ENCODE measurements around the gene EIF4E1B.
A peak's percentile ranks its signal among the peaks of the same experiment; 100 is the strongest.

The EIF4E1B gene

DNA sequence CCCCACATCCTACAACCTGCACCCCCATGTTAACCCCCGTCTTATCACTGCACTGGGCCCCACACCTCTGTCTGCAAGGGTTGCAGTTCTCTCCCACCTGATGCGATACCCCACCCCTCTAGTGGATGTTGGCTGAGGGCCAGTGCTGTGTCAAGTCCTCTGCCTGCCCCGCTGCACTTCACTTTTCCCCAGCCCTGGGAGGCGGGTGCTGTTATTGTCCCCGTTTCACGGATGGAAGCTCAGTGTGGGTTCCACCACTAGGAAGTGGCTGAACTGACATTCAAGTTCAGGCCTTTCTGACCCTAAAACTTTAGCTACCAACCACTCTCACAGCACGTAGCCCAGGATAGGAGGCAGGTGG is 3.6 kb upstream of the EIF4E1B start:
- no peak for DNase-seq (ENCODE audit: low spot score)

DNA sequence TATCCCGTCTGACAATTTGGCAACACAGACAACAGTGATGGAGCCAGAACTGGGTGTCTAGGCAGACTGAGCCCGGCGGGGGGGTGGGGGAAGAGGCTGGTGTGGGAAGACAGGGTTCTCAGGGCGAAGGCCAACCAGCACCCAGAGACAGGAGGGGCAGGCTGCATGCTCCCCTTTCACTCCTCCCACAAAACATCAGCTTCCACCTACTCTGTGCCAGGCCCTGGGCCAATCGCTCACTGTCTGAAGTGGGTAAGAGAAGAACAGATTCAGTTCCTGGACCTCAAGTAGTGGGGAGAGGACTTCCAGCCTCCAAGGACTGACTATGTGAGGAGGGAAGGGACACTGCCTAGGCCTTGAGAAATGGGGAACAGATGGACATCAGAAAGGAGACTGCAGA is 2.9 kb upstream of the EIF4E1B start:
- DNase-seq (ENCODE audit: low spot score), result no peak

DNA sequence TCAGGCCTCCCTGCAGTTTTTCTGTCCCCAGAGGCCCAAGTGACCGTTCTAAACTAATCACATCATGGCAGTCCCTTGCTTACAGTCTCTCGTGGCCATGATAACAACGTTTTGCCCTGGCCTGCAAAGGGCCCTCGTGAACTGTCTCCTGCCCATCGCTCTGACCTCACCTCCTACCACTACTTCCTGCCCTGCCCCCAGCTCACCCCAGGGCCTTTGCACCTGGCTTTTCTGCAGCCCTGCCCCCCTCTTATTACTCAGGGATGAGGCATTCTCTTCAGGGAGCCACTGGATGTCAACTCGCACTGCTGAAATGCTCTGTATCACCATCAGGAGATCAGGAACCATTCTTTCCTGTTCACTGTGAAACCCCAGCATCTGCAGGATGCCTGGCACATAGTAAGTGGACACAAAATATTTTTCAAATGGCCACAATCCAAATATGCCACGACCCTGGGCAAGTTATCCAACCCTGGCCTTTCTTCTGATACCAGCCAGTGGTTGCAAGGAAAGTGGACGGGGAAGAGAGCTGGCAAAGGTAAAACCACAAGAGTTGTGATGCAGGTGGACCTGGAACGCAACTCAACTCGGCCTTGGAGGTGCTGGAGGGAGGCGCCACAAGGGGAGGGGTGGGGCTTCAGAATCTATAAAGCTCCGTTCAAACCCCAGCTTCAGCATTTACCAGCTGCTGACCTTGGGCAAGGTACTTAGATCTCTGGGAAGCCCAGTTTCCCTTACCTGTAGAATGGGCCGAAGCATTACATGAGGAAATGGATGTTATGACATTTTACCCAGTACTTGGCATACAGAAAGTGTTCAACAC is 1.9 kb upstream of the EIF4E1B start:
- DNase-seq (ENCODE audit: low spot score), result no peak

DNA sequence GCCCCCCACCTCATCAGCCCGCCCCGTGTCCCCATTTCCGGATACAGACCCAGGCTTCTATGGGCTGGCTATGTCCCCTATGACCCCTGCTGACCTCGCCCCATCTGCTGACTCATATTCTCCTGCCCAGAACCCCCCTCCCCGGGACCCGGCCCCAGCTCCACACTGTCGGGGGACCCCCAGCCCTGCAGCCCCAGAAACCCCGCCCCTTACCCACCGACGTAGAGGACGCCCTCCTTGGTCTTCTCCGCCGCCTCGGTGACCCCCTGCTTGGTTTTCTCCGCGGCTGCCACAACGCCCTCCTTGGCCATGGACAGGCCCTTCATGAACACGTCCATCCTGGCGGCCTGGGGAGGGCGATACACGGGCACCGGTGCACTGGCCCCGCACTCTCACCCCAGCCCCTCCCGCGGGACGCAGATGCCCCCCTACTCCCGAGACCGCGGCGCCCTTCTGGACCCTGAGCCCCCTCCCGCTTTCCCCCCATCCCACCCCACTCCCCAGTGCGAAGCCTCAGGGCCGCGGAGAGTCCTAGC is 1.1 kb upstream of the EIF4E1B start:
- no peak for DNase-seq (ENCODE audit: low spot score)

DNA sequence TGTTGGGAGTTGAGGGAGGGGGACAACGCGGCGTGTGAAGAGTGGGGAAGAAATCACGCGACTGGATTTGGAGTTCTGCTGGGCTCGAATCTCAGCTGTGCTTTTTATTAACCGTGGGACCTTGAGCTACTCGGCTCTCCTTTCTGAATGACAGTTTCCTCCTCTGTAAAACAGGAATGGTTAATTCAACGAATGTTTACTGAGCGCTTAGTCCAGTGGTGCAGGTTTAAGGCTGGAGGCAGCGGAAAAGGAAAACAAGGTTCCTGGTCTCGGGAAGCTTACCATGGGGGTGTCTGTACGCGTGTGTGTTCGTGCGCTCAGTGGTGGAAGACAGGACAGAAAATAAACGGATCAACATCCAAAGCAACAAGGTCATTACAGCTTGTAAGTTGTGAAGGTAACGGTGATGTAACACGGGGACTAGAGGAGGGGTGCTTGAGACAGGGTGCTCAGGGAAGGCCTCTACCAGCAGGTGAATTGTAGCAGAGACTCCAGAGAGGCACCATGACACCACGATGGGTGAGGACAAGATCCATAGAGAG is 277 bp downstream of the EIF4E1B start:
- DNase-seq (ENCODE audit: low spot score), result no peak

DNA sequence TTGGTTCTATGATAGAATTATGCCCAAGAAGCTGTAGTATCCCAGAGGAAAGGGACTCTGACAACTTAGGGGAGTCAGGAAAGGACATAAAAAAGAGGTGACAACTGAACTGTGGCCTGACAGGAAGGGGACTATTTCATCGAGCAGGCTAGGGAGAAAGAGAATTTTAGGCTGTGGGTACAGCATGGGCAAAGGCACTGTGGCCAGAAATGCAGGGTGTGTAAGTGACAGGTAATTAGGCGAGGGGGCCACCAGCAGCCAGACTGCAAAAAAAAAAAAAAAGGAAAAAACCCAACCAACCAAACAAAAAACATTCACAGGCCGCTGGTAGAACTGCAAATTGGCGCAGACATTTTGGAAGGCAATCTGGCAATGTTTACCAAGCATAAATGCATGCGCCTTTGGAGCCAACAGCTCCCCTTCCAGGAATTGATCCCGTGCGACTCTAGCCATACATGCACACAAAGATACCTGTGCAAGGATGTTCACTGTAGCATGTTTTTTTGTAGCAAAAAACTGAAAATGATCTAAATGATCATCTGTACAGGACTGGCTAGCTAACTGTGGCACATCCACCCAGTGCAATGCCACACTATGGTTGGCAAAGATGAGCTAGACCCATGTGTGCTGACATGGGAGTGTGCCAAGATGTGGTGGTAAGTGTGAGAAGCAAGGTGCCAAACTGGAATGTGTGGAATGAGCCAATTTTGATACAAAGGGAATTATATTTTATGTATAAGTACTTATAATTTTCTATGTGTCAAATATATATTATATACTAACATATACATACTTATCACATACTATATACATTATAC is 1.1 kb downstream of the EIF4E1B start:
- no peak for DNase-seq (ENCODE audit: low spot score)

DNA sequence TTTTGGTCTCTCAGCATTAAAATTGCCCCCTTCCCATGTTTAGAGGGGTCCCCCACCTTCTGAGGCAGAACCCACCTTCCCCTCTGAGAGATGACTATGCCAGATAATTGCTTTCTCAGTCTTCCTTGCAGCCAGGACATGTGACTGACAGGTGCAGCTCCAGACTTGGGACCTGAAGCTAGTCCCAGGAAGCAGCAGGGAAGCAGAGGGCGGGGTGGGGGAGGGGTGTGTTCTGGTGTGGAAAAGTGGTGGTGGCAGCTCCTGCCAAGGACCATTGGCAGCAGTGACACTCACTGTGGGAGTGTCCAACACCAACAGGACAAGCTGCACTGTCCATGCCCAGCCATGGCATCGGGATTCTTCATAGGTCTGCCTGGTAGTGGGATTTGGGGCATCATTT is 2.3 kb downstream of the EIF4E1B start:
- no peak for DNase-seq (ENCODE audit: low spot score)

DNA sequence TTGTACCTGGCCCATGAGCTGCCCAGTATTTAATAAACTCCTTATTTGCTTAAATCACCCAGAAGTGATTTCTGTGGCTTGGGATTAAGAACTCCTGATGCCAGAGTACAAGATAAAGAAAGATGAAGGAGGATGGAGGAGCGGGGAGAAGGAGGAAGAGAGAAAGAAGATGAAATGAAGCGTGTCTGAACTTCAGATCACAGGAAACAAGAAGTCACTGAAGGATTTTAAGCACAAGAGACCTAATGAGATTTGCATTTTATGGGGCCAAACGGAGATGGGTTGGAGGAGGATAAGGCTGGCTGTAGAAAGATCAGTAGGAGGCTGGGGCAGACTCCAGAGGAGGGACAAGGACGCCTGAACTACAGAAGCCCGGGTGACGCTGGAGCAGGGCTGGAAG is 3.1 kb downstream of the EIF4E1B start:
- no peak for DNase-seq (ENCODE audit: low spot score)

DNA sequence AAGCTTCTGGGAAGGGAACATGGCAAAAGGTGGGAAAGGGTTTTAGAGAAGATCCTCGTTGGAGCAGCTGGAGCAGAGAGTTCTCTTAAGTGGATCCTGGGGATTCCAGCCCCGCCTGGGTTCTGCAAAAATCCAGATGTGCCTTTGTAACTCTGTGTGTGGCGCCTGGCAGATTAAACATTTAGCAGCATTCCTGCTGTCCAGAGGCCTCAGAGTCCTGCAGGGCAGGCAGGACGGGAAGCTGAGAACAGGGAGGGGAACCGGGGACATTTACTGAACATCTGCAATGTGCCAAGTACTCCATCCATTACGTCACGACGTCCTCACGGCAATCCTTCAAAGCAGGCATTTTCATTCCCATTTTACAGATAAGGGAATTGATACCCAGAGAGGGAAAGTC is 6.0 kb downstream of the EIF4E1B start:
- DNase-seq (ENCODE audit: low spot score), result no peak

DNA sequence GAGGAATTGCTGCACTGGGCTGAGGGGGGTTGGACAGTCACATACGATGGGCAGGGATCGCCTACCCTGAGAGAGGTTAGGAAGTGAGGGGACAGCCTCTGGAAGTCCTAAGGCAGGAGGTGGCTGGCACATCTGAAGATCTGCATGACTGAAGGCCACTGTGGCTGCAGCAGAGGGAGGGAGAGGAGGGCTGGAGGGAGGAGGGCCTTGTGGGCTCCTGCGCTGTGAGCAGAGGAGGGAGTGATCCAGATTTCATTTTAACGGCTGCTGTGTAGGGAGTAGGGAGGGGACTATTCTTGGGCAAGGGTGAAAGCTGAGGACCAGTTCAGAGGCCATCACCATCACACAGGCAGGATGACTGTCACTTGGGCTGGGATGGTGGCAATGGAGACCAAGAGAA is 7.1 kb downstream of the EIF4E1B start:
- no peak for DNase-seq (ENCODE audit: low spot score)

DNA sequence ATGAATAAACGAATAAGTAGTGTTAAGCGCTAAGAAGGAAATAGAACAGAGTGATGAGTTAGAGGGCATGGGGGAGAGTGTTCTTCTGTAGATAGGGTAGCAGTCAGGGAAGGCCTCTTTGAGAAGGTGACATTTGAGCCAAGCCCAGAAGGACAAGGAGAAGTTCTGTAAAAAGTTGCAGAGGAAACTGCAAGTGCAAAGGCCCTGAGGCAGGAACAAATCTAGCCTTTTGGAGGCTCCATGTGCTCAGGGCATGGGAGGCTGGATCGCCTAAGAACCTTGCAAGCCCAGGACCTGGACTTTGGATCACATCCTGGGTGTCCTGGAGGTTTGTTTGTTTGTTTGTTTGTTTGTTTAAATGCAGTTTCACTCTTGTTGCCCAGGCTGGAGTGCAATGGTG is 8.0 kb downstream of the EIF4E1B start:
- DNase-seq (ENCODE audit: low spot score), result no peak

DNA sequence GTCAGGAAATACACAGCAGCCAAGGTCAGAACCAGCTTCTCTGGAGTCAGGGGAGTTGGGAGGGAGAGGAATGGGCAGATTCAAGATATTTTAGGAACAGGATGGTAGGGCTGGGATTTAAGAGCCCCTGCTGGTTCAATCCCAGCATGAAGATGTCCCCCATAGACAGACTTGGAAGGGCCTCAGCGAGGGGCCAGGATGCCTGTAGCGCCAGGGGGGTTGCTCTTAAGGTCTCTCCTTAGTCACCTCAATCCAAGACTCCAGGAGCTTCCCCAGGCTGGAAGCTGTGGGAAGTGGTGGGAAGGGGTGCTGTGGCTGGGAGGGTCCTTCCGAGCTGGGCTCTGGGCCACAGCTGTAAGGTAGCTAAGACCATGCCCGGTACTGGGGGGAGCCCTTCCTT is 8.7 kb downstream of the EIF4E1B start:
- no peak for DNase-seq (ENCODE audit: low spot score)

DNA sequence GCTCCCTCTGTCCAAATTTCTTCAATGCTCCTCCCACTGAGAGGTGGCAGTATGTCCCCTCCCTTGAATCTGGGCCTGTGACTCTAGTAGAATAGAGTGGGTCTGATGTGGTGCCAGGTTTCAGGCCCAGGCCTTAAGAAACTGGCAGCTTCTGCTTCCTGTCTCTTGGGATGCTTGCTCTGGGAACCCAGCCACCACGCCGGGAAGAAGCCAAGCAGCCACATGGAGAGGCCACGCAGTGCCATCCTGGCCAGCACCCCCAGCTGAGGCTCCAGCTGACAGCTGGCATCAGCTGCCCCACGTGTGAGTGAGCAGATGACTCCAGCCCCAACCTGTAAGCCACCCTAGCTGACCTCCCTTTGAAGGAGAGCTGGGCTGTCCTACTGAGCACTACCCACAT is 9.5 kb downstream of the EIF4E1B start:
- no peak for DNase-seq (ENCODE audit: low spot score)

DNA sequence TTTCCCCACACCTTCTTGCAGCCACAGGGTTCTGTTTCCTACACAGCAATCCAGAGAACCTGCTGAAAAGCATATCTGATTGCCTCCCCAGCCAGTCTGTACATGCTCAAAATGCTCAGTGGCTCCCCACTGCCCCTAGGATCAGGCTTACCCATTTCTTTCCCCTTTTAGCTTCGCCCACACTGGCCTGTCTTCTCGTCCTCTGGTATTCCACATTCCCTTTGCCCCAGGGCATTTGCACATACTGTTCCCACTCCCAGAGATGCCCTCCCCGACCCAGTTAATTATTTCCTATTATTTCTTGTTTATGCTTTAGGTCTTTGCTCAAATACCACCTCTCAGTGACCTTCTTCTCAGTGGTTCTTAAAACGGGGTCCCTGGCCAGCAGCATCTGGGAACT is 10.1 kb downstream of the EIF4E1B start:
- DNase-seq (ENCODE audit: low spot score), result no peak

DNA sequence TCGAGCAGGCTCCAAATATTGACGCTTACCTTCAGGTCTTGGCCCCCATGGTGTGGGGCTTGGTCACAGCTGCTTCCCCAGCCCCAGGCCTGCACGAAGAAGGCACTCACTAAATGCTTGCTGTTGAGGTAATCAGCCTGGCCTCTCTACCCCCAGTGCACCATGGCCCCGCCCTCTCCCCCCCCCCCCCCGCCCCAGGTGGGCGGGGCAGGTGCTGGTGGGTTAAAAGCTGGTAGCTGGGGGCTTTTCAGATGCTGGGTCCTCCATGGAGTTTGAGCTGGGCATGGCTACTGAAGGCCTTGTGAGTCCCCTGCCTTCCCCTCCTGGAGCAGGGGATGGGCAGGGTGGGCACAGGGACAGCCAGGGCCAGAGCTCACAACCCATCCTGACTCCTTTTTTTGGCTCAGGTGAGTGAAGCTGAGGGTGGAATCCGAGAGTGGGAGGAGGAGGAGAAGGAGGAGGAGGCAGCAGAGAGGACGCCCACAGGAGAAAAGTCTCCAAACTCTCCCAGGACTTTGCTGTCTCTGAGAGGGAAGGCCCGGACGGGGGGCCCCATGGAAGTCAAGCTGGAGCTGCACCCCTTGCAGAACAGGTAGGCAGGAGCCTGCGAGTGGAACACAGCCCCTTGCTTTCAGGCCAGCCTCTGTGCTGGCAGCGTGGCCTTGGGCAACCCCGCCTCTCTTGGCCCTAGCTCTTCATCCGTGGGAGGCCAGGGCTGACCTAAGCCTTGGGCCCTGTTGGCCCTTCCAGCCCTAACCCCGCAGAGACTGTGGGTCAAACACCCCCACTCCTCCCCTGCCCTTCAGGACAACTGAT is 12.4 kb downstream of the EIF4E1B start:
- peak; percentile 46 for DNase-seq (ENCODE audit: low spot score)

DNA sequence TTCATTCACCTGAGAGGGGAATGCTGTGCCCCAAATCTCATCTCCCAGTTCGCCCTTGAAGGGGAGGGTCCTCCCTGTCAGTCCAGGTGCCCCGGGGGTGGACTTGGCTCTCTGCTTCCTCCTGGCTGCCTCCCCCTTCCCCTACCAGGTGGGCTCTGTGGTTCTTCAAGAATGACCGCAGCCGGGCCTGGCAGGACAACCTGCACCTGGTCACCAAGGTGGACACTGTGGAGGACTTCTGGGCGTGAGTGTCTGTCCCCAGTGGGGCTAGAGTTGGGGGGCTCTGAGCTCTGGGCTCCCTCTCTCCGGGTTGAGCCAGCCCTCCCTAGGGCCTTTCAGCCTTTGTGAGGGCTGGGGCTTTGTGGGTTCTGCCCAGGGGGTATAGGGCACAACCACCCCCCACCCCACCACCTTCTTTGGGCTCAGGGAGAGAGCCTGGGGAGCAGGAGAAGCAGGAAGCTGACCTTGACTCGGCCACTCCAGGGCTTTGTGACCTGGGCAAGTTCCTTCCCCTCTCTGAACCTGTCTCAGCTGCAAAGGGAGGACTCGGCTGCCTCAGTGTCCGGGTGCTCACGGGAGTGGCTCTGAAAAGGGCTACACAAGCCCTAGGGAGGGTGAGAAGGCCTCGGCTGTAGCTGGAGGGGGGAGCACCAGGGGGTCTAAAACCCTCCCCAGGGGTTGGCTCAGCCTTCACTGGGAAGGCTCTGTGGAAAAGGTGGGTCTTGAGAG is 13.2 kb downstream of the EIF4E1B start:
- DNase-seq (ENCODE audit: low spot score), result no peak

DNA sequence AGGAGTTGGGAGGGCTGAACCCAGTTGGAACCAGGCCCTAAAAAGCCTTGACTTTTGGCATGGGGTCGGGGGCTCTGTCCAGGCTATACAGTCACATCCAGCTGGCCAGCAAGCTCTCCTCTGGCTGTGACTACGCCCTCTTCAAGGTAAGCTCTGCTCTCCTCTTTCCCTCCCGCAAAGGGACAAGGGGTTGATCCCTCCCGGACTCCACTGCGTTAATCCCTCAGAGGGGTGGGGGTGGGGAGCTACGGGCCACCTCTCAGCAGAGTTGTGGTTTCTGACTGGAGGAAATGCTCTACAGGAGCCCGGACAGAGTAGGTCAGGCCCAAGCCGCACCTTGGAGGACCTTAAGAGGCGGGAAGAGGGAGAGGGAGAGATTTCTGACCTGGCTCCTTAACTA is 13.8 kb downstream of the EIF4E1B start:
- no peak for DNase-seq (ENCODE audit: low spot score)

DNA sequence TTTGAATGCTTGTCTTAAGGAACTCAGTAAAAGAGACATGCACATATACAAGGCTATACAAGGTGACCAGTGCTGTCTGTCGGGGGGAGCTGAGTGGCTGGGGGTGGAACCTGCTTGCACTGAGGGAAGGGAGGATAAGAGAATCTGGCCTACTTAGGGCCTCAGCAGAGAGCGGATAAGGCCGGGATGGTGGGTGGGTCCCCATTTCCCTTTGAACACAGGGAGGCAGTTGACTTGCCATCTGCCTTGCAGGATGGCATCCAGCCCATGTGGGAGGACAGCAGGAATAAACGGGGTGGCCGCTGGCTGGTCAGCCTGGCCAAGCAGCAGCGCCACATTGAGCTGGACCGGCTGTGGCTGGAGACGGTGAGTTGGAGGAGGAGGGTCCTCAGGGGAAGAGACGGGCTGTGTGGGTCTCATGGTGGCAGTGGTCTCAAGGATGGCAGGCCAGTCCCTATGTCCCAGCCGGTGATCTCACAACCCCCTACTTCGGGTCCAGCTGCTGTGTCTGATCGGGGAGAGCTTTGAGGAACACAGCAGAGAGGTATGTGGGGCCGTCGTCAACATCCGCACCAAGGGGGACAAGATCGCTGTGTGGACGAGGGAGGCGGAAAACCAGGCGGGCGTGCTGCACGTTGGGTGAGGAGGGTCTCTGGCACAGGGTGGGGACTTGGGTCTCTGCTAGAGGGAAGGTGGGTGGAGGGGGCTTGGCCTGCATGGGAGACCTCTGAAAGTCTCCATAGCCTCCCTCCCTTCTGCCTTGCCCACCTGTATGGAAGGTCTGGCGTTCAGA is 14.6 kb downstream of the EIF4E1B start:
- DNase-seq (ENCODE audit: low spot score), result no peak

DNA sequence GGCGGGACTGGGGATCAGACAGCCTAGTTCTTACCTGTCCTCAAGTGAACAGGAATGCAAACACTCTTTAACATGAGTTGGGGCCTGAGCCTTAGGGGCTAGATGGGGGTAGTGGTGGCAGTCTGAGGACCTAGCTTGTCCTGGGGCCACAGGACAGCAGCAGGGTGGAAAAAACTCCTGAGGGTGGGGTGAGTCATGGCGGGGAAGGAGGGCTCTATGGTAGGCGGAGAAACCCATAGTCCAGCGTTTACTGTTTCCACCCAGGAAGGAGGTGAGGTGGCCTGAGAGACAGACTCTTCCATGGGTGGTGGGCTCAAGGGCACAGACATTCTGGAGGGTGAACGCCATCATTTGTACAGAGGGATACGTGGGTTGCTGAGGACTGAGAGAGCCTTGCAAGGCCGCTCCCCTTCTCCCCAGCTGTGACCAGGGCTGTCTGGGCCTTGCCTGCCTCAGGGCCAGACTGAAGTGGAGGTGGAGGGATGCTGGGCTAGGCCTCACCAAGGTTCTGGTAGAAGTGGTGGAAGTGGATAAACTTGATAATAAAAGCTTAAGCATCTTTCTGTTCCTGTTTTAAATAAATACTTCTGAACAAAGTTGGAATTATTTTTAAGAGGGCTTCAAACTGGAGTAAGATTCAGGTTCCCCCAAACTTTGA is 15.7 kb downstream of the EIF4E1B start:
- DNase-seq (ENCODE audit: low spot score), result no peak

DNA sequence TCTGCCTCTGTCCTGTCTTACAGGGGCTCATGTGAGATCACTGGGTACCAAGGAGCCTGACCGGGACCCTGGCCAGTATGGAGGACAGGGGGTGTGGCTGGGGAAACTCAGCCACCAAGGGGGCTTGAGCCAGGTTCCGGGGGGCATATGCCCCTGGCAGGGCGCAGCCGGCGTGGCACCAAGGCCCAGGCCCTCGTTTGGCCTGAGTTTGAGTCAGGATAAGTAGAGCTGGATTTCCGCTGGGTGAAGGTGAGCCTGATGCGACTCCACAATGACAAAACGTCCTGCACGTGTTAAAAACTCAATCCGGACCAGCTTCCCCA is 16.2 kb downstream of the EIF4E1B start:
- no peak for DNase-seq (ENCODE audit: low spot score)

All from iPS-NIHi11 (cell line).